HEK293T (cell line): ENCODE results near the gene TTC23L.
"Not testable (repeated sequence)": the region's sequence is repeated elsewhere in the genome, so short reads cannot be mapped to it uniquely, and the experiment has no call there.

ENCODE experiments used
- CTCF ChIA-PET: fragments of 350-600 bp; formaldehyde crosslinking; extraction: SDS; loops from one replicate; lab custom pipeline; 2021; ENCODE audit warnings: antibody characterized with exemption, inconsistent platforms; lab: Yijun Ruan, JAX
- POLR2A ChIA-PET: fragments of 350-600 bp; formaldehyde crosslinking; extraction: SDS; loops from one replicate; lab custom pipeline; 2020; ENCODE audit warnings: antibody characterized with exemption, inconsistent platforms; lab: Yijun Ruan, JAX
- DNase-seq: peaks from one replicate; pipeline ENCODE4 v3.0.0; 2012; ENCODE audit warnings: mixed read lengths; ENCODE audit errors: extremely low spot score
- ARNT ChIP-seq: fragments of 450-650 bp; IDR thresholded peaks from 2 replicates; pipeline ENCODE4 v1.6.1; 2017; ENCODE audit warnings: mild to moderate bottlenecking
- BHLHE40 ChIP-seq: fragments of 450-650 bp; IDR thresholded peaks from 2 replicates; pipeline ENCODE4 v1.6.1; 2016; ENCODE audit warnings: mild to moderate bottlenecking, moderate library complexity, borderline replicate concordance
- CTBP1 ChIP-seq: fragments of 450-650 bp; IDR thresholded peaks from 2 replicates; pipeline ENCODE4 v1.6.1; 2016; ENCODE audit warnings: borderline replicate concordance
- ELF4 ChIP-seq: fragments of 450-650 bp; IDR thresholded peaks from 2 replicates; pipeline ENCODE4 v1.6.1; 2017; ENCODE audit warnings: antibody characterized with exemption
- FOXA1 ChIP-seq: fragments of 450-650 bp; IDR thresholded peaks from 2 replicates; pipeline ENCODE4 v1.6.1; 2016; ENCODE audit warnings: mild to moderate bottlenecking
- FOXK2 ChIP-seq: fragments of 450-650 bp; IDR thresholded peaks from 2 replicates; pipeline ENCODE4 v1.6.1; 2016; ENCODE audit warnings: mild to moderate bottlenecking
- FOXM1 ChIP-seq: fragments of 450-650 bp; IDR thresholded peaks from 2 replicates; pipeline ENCODE4 v1.6.1; 2017; ENCODE audit warnings: mild to moderate bottlenecking, borderline replicate concordance
- HDGF ChIP-seq: fragments of 450-650 bp; IDR thresholded peaks from 2 replicates; pipeline ENCODE4 v1.6.1; 2017; ENCODE audit warnings: antibody characterized with exemption, borderline replicate concordance
- L3MBTL2 ChIP-seq: fragments of 450-650 bp; conservative IDR thresholded peaks from 2 replicates; pipeline ENCODE4 v1.6.1; 2016; ENCODE audit warnings: mild to moderate bottlenecking
- LEF1 ChIP-seq: fragments of 450-650 bp; IDR thresholded peaks from 2 replicates; pipeline ENCODE4 v1.6.1; 2017; ENCODE audit warnings: mild to moderate bottlenecking, borderline replicate concordance
- NFRKB ChIP-seq: fragments of 450-650 bp; IDR thresholded peaks from 2 replicates; pipeline ENCODE4 v1.6.1; 2016; ENCODE audit warnings: mild to moderate bottlenecking, moderate library complexity
- PKNOX1 ChIP-seq: fragments of 450-650 bp; IDR thresholded peaks from 2 replicates; pipeline ENCODE4 v1.6.1; 2016
- SP1 ChIP-seq: fragments of 450-650 bp; IDR thresholded peaks from 2 replicates; pipeline ENCODE4 v1.6.1; 2017
- SUZ12 ChIP-seq: fragments of 450-650 bp; IDR thresholded peaks from 2 replicates; pipeline ENCODE4 v1.6.1; 2016; ENCODE audit warnings: mild to moderate bottlenecking
- TARDBP ChIP-seq: fragments of 450-650 bp; IDR thresholded peaks from 2 replicates; pipeline ENCODE4 v1.6.1; 2016
- ZNF384 ChIP-seq: fragments of 450-650 bp; IDR thresholded peaks from 2 replicates; pipeline ENCODE4 v1.6.1; 2016

TTC23L gene

DNA sequence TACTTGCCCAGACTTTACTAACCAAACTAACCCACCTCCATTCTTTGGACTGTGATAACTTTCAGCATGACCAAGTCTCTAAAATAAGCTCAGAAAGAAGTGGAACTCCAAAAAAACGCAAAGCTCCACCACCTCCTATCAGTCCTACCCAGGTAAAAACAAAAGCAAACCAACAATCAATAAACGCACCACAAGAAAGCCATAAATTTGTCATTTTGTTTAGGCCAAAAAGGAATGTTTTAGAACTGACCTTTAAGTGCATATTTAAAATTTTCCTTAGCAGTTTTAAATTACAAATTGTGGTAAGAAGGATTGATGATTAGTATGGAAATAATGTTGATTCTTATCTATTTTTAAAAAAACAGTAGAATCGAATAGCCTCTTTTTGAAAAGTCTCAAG, 25.5 kb upstream of the TTC23L start:
- DNase-seq: no peak
- ChIA-PET POLR2A (no interaction called here), CTCF (interaction anchor here (0.6 kb wide), 1 partner anchor 372 kb away, joined by 3 read pairs; no protein-coding TSS in a partner anchor)
- TF ChIP-seq CTBP1 (no peak), FOXA1 (no peak), SUZ12 (no peak), SP1 (no peak), TARDBP (no peak), FOXM1 (no peak), FOXK2 (no peak), ELF4 (no peak), LEF1 (no peak), ZNF384 (no peak), HDGF (no peak)

DNA sequence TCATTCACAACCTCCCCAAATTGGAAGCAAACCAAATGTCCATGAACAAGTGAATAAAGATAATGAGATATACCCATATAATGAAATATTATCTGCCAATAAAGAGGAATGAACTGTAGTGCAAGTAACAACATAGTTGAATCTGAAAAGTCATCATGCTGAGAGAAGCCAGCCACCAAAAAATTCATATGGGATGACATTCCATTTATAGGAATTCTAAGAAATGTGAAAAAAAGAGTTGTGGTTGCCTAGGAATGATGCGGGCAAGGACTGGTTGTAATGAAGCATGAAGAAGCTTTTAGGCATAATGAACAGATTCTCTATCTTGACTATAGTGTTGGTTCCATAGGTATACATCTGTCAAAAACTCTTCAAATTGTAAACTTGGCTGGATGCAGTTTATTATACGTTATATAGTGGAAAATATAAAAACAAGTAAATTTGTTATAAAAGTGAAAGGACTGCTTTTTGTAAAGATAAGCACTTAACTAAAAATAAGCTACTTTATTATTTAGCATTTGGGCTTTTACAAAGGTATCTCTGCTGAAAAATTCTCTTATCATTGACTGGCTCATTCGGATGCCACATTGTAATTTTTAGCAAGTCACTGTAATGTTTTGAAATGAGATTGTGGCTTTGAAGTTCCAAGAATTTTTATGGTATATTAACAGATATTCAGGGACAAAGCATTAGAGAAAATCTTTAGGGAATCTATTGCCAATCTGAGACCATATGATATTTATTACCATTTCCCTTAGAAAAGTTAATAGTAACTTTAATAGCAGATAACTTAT, 21.2 kb upstream of the TTC23L start:
- POLR2A ChIA-PET: no interaction called here
- CTCF ChIA-PET: no interaction called here
- no peak for DNase-seq
- TF ChIP-seq ELF4 (no peak), SUZ12 (no peak), FOXA1 (no peak)

DNA sequence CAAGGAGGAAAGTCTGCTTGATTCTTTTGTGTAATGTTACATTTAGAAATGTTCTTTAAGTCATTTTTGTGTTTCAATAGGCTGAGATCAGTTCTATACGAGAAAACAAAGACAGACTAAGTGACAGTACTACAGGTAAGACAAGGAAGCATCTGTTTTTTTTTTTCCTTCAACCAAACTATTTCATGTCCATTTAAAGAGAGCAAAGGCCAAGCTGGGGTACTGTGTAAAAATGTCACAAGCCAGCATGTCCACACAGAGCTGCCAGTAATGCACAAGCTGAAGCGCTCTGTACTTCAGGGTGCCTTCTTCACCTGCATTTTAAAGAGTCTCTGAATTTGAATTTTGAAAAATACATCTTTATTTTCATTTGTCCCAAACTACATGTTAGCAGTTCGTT, 20.2 kb upstream of the TTC23L start:
- ChIA-PET POLR2A (no interaction called here), CTCF (no interaction called here)
- DNase-seq: no peak
- TF ChIP-seq PKNOX1 (no peak), ARNT (no peak), NFRKB (no peak)

- TF ChIP-seq FOXM1 (no peak), BHLHE40 (no peak), TARDBP (no peak), SUZ12 (no peak), CTBP1 (no peak), PKNOX1 (no peak), ELF4 (no peak)
- ChIA-PET POLR2A (no interaction called here), CTCF (no interaction called here)
- no peak for DNase-seq
These were observed 18.4 kb upstream of the TTC23L start for GRCh38 chr5:34820593-34820992.

DNA sequence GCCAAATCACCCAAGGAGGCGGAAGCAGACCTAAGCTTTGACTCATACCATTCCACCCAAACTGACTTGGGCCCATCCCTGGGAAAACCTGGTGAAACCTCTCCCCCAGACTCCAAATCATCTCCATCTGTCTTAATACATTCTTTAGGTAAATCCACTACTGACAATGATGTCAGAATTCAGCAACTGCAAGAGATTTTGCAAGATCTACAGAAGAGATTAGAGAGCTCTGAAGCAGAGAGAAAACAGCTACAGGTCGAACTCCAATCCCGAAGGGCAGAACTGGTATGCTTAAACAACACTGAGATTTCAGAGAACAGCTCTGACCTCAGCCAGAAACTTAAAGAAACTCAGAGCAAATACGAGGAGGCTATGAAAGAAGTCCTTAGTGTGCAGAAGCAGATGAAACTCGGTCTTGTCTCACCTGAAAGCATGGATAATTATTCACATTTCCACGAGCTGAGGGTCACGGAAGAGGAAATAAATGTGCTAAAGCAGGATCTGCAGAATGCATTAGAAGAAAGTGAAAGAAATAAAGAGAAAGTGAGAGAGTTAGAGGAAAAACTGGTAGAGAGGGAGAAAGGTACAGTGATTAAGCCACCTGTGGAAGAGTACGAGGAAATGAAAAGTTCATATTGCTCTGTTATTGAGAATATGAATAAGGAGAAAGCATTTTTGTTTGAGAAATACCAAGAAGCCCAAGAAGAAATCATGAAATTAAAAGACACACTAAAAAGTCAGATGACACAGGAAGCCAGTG, 15.8 kb upstream of the TTC23L start:
- ChIA-PET CTCF (no interaction called here), POLR2A (interaction anchor here (1.6 kb wide), 1 partner anchor 92 kb away, joined by 3 read pairs; the partner anchor contains the start of genes BRIX1 and RAD1)
- no peak for DNase-seq
- no peak for TF ChIP-seq PKNOX1
- TF ChIP-seq SP1: no peak
- TF ChIP-seq CTBP1: no peak
- TF ChIP-seq ARNT: no peak
- no peak for TF ChIP-seq FOXM1
- no peak for TF ChIP-seq ELF4
- TF ChIP-seq BHLHE40: no peak
- no peak for TF ChIP-seq HDGF
- no peak for TF ChIP-seq LEF1

DNA sequence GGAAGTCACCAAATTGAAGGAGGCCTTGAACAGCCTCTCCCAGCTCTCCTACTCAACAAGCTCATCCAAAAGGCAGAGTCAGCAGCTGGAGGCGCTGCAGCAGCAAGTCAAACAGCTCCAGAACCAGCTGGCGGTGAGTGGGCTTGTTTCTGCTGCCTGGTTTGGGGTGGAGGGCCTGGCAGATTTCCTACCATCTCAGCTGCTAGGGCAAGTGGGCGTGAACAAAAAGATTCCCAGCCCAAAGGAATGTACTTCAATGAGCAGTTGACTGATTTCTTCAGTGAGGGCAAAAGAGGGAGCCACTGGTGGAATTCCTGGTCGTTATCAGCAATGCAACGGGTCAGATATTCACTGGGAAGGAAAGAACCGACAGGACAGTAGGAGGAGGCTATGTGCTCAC, 12.6 kb upstream of the TTC23L start:
- CTCF ChIA-PET: no interaction called here
- no peak for DNase-seq
- no peak for TF ChIP-seq CTBP1
- TF ChIP-seq FOXM1: no peak
- no peak for TF ChIP-seq FOXA1
- no peak for TF ChIP-seq HDGF
- POLR2A ChIA-PET: no interaction called here

DNA sequence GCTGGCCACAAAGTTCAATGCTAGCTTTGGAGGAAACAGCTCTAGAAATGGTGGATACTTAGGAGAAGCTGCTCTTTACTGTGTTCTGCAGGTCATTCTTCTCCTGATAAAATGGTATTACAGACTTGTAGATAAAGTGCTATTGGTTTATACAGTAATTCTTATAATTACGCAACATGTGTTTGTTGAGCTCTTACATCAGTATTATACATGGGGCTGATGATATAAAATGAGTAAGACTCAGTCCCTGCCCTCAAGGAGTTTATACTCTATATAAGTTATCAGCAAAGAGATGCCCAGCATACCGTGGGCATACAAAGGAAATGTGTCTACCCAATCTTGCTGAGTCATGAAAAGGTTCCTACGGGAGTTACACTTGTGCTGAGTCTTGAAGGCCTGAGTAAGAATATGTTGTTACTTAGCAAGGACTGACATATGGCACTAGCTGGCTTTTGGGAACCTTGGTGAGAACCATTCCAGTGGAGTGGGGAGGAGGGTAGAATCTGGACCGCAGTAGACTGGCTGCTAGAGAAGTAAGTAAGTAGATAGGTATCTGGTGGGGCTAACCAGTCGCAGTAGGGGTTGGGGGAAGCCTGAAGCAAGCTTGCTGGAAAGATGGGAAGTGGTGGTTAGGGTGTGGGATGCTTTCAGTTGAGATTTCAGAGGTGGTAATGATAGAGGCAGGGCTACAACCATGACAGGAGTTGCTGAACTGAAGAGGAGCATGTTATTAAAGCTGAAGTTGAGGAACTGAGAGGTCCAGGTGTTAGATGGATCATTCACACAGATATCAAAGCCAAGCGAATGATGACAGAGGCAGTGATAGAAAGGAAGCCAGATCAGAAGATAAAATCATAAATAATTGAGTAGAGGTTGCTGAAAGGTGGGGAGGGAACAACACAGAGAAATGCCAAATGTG, 11.1 kb upstream of the TTC23L start:
- POLR2A ChIA-PET: interaction anchor here (2.1 kb wide), 1 partner anchor 11 kb away, joined by 5 read pairs; the partner anchor contains the start of gene TTC23L
- TF ChIP-seq SUZ12 (no peak), ZNF384 (no peak), FOXM1 (no peak), FOXK2 (no peak), PKNOX1 (no peak), SP1 (no peak), BHLHE40 (no peak), FOXA1 (no peak), L3MBTL2 (no peak), ELF4 (no peak), ARNT (no peak), TARDBP (no peak), NFRKB (no peak), CTBP1 (no peak), LEF1 (no peak), HDGF (no peak)
- no peak for DNase-seq
- CTCF ChIA-PET: no interaction called here

DNA sequence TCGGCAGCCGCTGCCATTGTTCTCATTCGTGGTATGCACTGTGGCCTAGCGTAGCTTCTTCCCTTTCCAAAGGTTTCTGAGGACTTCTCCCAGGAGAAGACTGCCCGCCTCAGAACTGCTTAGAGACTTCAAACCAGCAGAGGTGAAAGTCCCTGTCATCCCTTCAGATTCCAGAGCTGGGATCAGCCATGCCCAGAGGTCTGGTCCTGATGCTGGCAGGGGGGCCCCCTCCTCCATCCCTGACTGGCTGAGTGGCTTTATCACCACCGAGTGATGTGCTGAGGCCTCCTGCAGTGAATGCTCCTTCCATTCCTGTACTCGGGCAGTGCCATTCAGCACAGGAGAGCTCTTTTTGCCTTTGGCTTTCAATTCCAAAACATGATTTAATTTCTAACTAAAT, 8.1 kb upstream of the TTC23L start:
- CTCF ChIA-PET, POLR2A ChIA-PET, DNase-seq: not testable (repeated sequence)
